ENCODE data around the gene LRPAP1. TPM values are rescaled to one million over a fixed set of nuclear protein-coding genes. Genes with fewer than 3 reads are reported as not detected.

LRPAP1 gene
- total RNA-seq, 2 donors from 2014 or later, result 97.9 to 147 TPM

- no peak for DNase-seq (ENCODE audit: low spot score)
- intact Hi-C loops (cut with DNase I), result no loop called here
Measured at GRCh38 chr4:3493720-3494461, 38.3 kb downstream of the LRPAP1 start.

DNA sequence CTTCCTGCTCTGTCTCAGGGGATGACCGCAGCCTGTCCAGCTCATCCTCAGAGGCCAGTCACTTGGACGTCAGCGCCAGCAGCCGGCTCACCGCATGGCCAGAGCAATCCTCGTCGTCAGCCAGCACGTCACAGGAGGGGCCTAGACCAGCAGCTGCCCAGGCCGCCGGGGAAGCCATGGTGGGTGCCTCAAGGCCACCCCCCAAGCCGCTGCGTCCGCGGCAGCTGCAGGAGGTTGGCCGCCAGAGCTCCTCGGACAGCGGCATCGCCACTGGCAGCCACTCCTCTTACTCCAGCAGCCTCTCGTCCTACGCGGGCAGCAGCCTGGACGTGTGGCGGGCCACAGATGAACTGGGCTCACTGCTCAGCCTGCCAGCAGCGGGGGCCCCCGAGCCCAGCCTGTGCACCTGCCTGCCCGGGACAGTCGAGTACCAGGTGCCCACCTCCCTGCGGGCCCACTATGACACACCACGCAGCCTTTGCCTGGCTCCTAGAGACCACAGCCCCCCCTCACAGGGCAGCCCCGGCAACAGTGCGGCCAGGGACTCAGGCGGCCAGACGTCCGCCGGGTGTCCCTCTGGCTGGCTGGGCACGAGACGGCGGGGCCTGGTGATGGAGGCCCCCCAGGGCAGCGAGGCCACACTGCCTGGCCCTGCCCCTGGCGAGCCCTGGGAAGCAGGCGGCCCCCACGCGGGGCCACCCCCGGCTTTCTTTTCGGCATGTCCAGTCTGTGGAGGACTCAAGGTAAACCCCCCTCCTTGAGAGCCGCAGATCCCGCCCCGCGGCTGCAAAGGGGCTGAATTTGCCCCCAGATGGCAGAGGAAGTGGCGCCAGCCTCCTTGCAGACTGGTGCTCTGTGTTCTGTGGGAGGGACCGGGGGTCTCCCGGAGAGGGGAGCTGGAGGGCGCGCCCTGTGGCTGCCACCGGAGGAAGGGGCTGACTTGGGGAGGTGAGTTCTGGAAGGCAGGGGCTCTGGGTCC, 39.2 kb downstream of the LRPAP1 start:
- DNase-seq (ENCODE audit: low spot score), result no peak
- intact Hi-C loops (cut with DNase I), result no loop called here

GRCh38 chr4:3491681-3492405, 40.4 kb downstream of the LRPAP1 start:
- intact Hi-C loops (cut with DNase I), result no loop called here
- DNase-seq (ENCODE audit: low spot score), result no peak

DNA sequence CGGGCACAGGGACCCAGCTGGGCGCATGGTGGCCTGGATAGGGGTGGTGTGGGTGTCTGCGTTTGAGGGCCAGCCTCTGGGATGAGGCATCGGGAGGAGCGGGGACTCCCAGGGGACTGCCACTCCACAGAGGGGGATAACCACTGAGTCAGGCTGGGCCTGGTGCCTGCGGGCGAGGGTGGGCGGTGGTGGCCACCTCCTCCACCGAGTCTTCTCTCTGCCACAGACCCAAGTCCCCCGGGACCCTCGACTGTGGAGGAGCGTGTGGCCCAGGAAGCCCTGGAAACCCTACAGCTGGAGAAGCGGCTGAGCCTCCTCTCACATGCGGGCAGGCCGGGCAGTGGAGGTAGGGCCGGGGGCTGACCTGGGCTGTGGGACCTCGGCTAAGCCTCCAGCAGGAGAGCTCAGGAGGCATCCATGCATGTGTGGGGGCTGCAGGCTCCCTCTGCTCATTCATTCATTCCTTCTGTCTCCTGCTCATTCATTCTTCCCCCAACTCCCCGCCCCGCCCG, 42.7 kb downstream of the LRPAP1 start:
- DNase-seq (ENCODE audit: low spot score), result no peak
- intact Hi-C loops (cut with DNase I), result loop anchor here in 1 of 2 donors (5.0 kb wide), 1 partner anchor 388 kb away; no protein-coding TSS in a partner anchor

DNA sequence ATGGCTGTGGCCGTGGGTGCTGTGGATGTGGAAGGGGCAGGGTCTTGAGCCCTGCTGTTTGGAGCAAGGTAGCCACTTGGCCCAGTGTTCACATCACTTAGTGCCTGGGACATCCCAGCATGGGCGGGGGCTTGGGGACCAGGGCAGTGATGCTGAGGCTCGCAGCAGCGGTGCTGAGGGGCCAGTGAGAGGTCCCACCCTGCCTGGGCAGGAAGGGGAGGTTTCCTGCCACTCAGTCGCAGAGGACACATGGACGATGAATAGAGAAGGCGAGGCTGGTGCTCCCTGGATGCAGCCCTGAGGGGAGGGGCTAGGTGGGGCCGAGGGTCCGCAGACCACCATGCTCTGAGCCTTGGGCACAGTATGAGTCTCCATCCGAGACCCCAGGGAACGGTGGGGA, 43.4 kb downstream of the LRPAP1 start:
- no peak for DNase-seq (ENCODE audit: low spot score)
- intact Hi-C loops (cut with DNase I), result loop anchor here in 1 of 2 donors (5.0 kb wide), 1 partner anchor 388 kb away; no protein-coding TSS in a partner anchor

GRCh38 chr4:3487861-3488260, 44.4 kb downstream of the LRPAP1 start:
- intact Hi-C loops (cut with DNase I), result loop anchor here in 1 of 2 donors (5.0 kb wide), 1 partner anchor 389 kb away; no protein-coding TSS in a partner anchor
- DNase-seq (ENCODE audit: low spot score), result no peak

DNA sequence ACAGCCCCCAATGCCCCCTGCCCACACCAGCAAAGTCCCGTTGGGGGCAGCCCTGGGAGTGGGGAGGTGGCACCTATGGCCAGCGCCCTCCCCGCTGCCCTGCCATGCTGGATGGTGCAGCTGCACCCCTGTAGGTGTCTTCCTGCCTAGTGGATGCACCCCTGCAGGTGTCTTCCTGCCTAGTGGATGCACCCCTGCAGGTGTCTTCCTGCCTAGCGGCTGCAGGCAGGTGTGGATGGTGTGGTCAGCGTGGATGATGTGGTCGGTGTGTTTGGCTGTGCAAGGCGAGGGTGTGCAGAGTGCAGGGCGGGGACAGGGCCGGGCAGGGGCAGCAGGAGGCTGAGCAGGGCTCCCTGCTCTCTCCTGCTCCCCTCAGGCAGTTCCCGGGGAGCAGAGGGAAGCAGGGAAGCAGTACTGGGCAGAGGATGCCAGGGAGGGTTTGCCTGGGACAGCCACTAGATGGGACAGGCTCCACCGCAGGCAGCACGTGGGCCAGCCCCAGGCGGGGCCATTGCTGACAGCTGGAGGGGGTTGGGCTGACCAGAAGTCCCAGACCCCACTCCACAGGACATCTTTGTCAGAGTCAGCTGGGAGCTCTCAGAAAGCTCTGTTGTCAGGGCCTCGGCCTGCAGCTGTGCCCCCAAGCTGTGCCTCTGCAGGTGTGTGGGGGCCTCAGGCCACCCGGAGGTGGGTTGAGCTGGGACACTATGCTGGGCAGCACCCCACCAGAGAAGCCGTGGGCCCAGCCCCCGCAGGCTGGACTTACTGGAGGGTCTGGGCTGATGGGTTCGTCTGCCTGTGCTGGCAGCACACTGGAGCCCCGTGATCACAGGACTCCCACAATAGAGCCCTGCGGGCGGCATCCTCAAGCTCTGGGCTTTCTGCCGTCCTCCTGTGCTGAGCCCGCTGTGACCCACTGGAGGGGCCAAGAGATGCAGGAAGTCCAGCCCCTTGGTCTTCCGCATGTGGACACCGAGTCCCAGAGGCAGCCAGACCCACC, 45.4 kb downstream of the LRPAP1 start:
- no peak for DNase-seq (ENCODE audit: low spot score)
- intact Hi-C loops (cut with DNase I), result loop anchor here in 1 of 2 donors (5.0 kb wide), 1 partner anchor 390 kb away; no protein-coding TSS in a partner anchor

- no peak for DNase-seq (ENCODE audit: low spot score)
- intact Hi-C loops (cut with DNase I), result loop anchor here in 1 of 2 donors (5.0 kb wide), 1 partner anchor 391 kb away; no protein-coding TSS in a partner anchor
Measured at GRCh38 chr4:3485886-3486540, 46.2 kb downstream of the LRPAP1 start.

- DNase-seq (ENCODE audit: low spot score), result no peak
- intact Hi-C loops (cut with DNase I), result loop anchor here in 1 of 2 donors (5.0 kb wide), 1 partner anchor 392 kb away; no protein-coding TSS in a partner anchor
Measured at GRCh38 chr4:3485011-3485791, 47.0 kb downstream of the LRPAP1 start.

GRCh38 chr4:3484057-3484973, 47.9 kb downstream of the LRPAP1 start:
- no peak for DNase-seq (ENCODE audit: low spot score)
- intact Hi-C loops (cut with DNase I), result no loop called here

GRCh38 chr4:3483471-3483921, 48.7 kb downstream of the LRPAP1 start:
- intact Hi-C loops (cut with DNase I), result no loop called here
- no peak for DNase-seq (ENCODE audit: low spot score)

DNA sequence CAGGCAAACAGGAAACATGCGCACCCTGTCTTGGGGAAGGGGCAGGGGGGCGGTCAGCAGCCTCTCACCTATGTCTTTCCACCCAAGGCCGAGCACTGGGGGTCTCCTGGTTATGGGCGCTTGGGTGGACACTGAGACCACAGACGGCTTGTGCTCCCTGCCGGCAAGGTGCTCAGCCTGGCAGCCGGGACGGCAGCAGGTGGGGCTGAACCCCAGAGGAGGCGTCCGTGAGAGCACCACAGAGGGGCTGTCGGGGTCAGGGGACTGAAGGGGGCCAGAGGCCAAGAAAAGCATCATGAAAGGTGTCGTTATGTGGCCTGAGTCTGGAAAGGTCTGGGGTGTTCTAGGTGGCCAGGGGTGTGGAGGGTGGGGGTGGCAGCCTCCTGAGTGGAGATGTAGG, 49.5 kb downstream of the LRPAP1 start:
- intact Hi-C loops (cut with DNase I), result no loop called here
- no peak for DNase-seq (ENCODE audit: low spot score)

DNA sequence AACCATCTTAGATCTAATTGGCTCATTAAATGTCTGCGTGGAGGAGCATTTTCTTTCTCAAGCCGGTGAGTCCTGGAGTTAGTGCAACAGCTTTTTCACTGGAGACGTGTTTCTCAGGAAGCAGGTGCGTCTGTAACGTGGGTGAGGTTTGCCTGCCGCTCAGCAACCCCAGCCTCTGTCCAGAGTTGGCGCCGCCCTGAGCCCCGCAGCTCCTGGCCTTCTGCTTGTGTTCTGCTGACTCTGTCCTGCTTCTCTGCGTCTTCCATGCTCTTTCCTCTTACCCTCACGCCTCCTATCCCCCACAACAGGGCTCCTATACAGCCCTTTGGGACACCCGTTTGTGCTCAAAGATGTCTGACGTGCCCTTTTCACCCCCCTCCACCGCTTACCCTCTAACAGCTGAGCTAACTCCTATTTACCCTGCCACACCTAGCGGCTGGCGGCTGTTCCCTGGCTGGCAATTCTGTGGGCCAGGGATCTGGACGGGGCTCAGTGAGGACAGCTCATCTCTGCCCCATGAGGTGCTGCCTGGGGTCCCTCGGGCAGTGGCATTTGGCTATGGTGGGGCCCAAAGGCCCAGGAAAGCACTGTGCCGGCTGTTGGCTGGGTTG, 50.3 kb downstream of the LRPAP1 start:
- intact Hi-C loops (cut with DNase I), result no loop called here
- DNase-seq (ENCODE audit: low spot score), result no peak

DNA sequence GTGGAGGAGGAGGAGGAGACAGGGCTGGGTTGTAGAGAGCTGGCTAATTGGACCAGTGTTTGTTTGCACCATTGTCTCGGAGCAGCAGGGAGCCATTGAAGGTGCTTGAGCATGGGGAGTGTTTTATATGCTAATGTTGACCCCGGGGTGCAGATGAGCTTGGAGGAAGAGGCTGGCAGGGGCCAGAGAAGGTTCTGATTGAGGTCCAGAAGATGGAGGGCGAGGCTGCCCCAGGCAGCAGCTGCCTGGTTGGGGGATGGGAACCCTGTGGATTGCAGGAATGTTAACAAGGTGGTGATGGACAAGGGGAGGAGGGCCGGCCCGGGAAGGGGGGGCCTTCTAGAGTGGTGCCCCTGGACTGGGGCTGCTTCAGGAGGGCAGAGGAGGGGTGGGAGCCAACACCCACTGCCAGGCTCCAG, 51.1 kb downstream of the LRPAP1 start:
- DNase-seq (ENCODE audit: low spot score), result no peak
- intact Hi-C loops (cut with DNase I), result no loop called here

GRCh38 chr4:3480528-3481112, 51.6 kb downstream of the LRPAP1 start:
- peak; percentile 95 for DNase-seq (ENCODE audit: low spot score)
- intact Hi-C loops (cut with DNase I), result no loop called here
